NCI-H1930 (cell line): ENCODE results near the gene MYL10.
"Not testable (repeated sequence)": the region's sequence is repeated elsewhere in the genome, so short reads cannot be mapped to it uniquely, and the experiment has no call there.

ENCODE experiments used
- DNase-seq, 2 experiments: peaks; one replicate each; lab custom pipeline; 2025; lab: John Stamatoyannopoulos, UW

Gene MYL10

GRCh38 chr7:101618207-101618839 is 10.8 kb downstream of the MYL10 start:
- DNase-seq: no peak

- DNase-seq: no peak
Observed at GRCh38 chr7:101617451-101618206, 11.5 kb downstream of the MYL10 start.

GRCh38 chr7:101615446-101615845 is 13.7 kb downstream of the MYL10 start:
- no peak for DNase-seq

- DNase-seq: no peak
Observed at GRCh38 chr7:101614939-101615302, 14.2 kb downstream of the MYL10 start.

GRCh38 chr7:101614098-101614938 is 14.8 kb downstream of the MYL10 start:
- DNase-seq: no peak

GRCh38 chr7:101612885-101613515 is 16.1 kb downstream of the MYL10 start:
- no peak for DNase-seq

GRCh38 chr7:101608772-101609713 is 20.1 kb downstream of the MYL10 start:
- DNase-seq: no peak

GRCh38 chr7:101606498-101606923 is 22.6 kb downstream of the MYL10 start:
- no peak for DNase-seq

GRCh38 chr7:101605611-101606497 is 23.2 kb downstream of the MYL10 start:
- no peak for DNase-seq

- DNase-seq: not testable (repeated sequence)
Observed at GRCh38 chr7:101604934-101605332, 24.2 kb downstream of the MYL10 start.

- no peak for DNase-seq
Observed at GRCh38 chr7:101604331-101604933, 24.7 kb downstream of the MYL10 start.

- DNase-seq: peak; percentile 67 to 69
Observed at GRCh38 chr7:101602484-101603241, 26.4 kb downstream of the MYL10 start.

GRCh38 chr7:101602082-101602481 is 27.0 kb downstream of the MYL10 start:
- DNase-seq: no peak

GRCh38 chr7:101599787-101600186 is 29.3 kb downstream of the MYL10 start:
- DNase-seq: no peak

GRCh38 chr7:101598986-101599771 is 29.9 kb downstream of the MYL10 start:
- no peak for DNase-seq

- DNase-seq: no peak
Observed at GRCh38 chr7:101598422-101598985, 30.6 kb downstream of the MYL10 start.

- no peak for DNase-seq
Observed at GRCh38 chr7:101597941-101598340, 31.2 kb downstream of the MYL10 start.

GRCh38 chr7:101596898-101597297 is 32.2 kb downstream of the MYL10 start:
- no peak for DNase-seq
